GM03348 (cell line): ENCODE results near the gene BGLAP.

Experiments
- DNase-seq: peaks from one replicate; pipeline ENCODE4 v3.0.0; 2012; ENCODE audit warnings: low spot score

The BGLAP gene

DNA sequence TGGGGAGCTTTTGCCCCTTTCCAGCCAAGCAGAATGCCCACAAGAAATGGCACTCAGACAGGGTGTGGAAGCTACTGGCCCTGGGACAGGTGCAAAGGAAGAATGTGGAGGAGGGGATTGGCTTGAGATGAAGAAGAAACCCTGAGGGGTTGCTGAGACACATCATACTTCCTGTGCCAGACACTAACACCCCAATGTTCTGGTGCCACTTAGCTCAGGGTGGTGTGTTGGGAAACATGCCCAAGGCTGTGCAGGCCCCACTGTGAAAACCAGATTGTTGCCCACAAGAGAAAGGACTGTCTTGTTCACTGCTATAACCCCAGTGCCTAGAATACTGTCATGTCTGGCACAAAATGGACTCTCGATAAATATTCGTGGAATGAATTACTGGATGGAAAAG lies 15.7 kb downstream of the BGLAP start:
- no peak for DNase-seq

DNA sequence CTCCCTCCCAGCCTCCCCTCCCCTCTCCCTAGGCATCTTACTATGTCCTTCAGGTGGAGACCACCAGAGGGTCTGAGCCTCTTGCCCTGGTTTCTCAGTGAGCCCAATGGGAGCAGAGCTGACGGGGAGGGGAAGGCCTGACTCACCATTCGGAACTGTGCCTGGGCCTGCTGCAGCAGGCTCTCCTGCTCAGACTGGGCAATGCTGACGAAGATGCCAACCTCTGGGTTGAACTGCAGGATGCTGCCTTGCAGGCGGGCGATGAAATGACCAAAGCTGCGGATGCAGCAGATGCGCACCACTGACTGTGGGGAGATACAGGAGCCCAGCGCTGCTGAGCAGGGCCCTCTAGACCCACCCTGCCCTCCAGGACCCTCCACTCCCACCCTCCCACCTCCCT lies 16.9 kb downstream of the BGLAP start:
- DNase-seq = no peak

DNA sequence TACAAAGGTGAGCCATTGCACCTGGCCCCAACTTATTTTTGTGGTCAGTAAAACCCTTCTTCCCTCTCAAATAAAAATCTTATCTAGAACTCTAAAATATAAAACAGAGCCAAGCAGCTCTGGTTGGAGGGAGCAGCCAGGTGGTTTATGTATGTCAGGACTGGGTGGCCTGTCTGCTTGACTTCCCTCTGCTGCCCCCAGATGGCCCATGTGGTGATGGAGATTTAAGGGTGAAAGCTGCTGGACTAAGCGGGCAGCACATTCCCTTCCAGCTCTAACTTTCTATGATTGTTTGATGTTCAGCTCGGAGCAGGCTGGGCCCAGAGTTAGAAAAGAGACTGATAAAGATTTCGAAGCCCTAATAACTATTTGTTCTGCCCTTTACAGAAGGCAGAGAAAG lies 17.8 kb downstream of the BGLAP start:
- no peak for DNase-seq

DNA sequence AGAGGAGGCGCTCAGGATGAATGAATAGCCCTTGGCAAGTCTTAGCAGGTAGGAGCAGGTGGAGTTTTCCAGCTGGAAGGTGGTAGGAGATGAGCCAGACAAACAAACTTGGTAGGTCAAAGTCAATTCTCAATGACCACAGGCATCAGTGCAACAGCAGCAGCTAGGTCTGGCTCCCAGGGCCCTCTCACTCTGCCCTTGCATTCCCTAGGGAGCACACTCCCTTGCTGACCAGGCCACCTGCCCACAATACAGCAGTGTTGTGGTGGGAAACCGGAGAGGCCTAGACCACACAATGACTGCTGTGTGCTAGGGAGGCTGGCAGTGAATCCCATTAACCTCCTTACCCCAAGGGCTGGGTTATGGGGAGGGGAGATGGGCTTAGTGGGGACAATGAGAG lies 18.9 kb downstream of the BGLAP start:
- no peak for DNase-seq

DNA sequence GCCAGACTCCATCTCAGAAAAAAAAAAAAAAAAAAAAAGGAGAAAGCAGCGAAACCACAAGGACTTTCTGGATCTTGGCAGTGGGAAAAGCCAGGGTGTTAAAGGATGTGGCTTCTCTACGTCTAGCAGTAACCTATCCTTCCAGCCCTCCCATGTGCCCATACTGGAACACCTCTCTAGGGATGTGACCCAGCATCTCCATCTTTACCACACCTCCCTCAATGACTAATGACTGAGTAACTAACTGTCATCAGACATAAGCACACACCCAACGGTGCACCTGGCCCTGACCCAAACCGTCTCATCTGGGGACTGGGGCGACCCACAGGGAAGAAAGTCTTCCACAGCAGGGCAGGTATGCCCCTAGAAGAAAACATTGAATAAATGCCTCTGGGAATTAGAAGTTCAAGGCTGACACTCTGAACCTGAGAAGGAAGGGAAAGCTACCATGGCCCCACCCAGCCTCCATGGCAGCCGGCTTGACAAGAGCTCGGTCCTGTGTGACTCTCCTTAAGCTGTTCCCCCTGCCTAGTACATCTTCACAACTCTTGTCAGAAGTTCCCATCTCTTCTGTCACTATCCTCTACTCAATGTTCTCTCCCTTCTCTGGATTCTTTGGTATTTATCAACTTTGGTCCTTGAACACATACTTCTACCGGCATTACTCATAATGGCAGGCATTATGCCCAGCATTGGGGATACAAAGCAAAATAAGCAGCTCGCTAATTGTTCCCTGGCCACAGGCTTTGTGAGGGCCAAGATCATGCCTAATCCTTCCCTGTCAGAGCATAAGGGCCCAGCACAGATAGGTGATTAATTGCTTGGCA lies 20.7 kb downstream of the BGLAP start:
- DNase-seq = peak; percentile 86

DNA sequence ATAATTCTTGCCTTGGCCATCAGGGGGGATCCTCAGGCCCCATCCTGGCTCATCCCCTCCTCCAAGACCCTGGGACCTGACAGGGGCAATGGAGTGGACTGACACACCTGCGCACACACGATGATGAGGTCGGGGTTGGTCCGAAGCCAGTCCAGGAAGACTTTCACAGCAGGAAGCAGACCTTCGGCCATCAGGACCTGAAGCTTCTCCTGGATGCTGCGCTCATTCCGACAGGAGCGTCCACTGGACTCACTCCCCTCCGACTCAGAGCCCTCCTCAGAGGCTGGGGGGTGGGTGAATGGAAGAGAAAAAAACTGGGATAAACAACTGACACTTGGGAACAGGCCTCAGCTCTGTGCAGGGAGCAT lies 21.3 kb downstream of the BGLAP start:
- DNase-seq = no peak

DNA sequence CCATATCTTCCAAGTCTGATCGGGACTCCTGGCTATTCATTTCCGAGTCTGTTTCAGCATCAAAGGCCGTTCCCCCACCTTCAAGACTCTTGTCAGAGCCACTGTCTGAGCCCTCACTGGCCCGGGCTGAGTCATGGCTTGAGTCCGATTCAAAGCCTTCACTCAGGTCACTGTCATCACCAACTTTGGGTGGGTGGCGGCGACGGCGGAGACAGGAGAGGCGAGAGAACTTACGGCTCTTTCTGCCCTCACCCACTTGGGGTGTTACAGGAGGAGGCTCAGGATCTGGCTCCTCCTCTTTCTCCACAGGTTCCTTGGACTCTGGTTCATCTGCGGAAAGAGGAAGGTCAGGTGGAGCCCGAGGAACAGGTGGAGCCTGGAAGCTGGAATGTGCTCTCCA lies 24.1 kb downstream of the BGLAP start:
- no peak for DNase-seq

DNA sequence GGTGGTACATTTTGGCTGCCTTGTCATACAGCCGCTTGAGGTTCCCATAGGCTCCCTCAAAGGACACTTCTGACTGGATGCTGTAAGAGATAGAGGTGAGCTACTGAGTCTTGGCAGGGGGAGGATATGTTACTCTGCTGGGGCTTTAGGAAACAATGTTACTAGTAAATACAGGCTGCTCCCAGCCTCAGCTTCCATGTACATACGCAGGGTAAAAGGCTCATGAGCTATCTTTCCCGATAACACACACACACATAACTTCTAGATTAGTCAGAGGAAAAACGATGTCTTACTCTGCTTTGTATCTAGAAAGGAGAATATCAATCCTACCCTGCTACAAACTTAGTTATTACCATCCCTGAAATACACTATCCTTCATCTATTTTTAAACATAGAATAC lies 26.4 kb downstream of the BGLAP start:
- no peak for DNase-seq

DNA sequence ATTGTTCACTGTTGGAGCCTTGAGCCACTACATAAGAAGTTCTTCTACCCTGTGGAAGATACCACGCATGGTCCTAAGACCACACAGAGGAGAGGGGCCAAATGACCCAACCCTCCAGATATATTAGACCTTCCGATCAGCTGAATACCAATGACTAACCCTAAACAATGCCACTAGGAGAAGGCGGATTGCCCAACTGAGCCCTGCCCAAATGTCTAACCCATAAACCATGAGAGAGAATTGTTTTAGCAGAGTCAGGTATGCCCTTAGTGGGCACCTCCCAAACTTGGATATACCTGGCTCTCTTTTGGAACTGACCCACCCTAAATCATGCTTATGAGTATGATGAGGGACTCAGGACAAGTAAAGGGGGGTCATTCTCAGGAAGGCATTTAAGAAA lies 28.3 kb downstream of the BGLAP start:
- DNase-seq = no peak

DNA sequence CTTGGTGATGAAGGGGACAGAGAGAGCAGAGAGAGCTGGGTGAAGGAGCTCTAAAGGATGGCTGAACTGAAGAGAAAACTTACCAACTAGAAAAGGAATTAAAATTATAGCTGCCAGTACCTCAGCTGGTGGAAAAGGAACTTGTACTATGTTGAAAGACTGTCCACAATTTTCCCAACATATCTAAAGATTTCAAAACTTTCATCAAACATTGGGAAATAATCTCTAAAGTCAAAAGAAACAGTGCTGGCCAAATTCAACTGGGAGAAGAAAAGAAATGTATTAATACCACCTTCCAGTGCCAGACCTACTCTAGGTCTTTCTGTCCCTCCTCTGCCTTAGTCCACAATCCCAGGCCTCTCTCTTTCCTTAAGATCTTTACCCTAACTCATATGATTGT lies 34.5 kb downstream of the BGLAP start:
- peak; percentile 33 for DNase-seq

DNA sequence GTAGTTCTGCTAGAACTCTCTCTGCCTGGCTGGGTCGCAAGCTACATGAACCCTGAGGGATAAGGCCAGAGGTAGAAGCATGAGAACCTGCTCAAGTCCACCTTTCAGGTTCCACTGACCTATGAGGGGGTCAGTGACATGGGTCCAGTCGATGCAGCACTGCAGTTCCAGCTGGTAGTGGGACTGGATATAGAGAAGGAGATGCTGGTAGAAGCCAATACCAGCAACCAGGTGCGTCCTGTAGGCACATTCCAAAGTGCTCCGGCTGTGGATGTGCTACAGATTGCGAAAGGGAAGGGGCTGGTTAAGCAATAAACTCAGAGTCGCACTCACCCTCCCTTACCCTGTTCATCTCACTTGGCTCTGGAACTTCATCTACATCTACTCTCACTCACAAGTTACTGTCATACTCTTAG lies 35.0 kb downstream of the BGLAP start:
- DNase-seq = peak; percentile 31

DNA sequence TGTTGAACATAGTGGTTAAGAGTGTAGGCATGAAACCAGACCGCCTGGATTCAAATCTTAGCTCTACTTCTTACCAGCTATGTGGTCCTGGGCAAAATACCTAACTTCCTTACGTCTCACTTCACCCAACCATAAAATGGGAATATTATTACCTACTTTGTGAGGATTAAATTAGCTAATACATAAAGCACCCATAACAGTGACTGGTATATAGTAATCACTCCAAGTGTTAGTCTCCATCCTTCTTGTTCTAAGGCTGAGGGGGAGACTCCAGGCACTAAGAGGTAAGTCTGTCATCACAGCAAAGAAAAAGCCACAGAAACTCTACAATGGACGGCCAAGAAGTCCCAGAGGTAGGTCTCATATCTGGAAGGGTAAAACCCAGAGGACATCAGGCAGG lies 37.9 kb downstream of the BGLAP start:
- DNase-seq = no peak

DNA sequence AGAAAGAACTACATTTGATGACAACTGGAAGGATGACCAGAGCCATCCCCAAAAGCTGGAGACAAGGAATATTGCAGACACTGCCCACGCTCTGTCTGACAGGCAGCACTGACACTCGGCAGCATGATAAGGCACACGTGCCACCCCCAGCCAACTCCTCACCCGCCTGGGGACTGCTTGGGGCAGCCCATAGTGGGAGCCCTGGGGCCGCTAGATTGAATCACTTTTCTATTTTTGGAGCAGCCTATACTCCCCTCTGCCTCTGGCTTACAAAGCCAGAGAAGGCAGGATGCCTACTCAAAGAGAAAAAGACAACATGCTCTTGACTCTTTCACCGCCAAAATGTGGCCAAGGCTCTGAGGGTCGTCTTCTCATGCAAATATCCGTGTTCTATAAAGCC lies 39.3 kb downstream of the BGLAP start:
- DNase-seq = peak; percentile 71

DNA sequence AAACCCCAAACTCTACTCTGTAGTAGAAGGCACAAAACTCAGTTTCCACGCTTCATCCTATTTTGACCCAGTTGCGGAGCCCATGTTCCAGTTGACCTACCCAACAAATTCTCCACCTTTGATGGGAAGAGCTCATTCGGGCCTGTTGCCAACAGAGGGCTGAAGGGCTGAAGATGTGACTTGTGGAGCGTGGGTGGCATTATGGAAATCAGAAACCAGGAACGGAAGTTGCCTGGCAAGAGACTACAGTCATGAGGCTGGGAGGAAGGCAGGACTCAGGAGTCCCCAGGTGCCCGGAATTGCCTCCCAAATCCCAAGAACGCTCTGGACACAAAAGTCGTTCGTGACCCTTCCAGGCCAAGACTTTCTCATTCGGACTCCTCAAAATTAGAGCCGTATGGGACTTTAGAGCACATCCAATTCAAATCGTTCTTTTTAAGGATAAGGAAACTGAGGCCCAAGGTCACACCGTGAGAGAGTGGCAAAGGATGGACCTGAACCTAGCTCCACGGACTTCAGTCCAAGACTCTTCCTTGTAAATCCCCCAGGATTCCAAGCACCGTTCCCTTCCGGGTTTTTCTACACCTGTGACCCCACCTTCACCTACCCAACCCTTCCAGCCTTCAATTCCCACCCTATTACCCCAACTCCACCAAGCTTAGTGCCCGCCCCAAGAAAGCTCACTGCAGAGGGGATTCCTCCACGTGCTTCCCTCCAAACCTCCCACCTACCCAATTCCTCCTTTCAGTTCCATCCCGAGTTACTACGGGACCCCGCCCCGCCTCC lies 39.9 kb downstream of the BGLAP start:
- peak; percentile 31 for DNase-seq

DNA sequence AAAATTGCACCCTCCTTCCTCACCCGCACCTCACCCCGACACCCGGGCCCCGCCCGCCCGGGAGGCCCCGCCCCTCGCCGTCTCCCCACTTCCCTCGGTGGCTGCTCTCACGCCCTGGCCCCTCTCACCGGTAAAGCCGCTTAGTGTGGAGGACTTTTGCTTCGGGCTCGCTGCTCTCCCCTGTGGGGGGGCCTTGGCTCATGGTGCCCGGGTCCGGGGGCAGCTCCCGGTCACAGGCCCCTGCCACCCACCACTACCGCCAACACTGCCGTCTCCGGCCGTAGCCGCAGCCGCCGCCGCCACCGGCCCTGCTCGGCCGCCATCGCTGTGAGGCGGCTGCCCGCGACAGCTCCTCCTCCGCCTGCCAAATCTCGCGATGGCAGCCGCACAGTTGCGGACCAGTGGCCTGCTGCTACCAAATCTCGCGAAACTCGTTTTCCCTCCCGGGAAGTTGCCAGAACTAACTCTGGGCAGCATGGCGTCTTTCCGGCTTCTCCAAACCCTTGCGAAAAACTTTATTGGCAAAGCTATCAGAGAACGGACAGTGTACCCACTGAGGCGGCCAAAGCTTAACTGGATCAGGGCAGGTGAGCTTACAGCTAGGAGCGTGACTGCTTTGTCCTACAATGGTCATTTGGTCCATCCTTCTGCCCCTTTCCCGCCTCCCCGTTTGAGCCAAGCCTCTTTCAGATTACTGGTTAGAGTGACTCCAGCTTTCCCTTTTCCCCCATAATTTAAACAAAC lies 40.7 kb downstream of the BGLAP start, which contains the start of gene SMG5:
TSS of gene SMG5 (minus strand) at position 347 of the 744 bp plus-strand sequence. CDS start at position 202, 145 bp downstream.
- DNase-seq = peak; percentile 97

DNA sequence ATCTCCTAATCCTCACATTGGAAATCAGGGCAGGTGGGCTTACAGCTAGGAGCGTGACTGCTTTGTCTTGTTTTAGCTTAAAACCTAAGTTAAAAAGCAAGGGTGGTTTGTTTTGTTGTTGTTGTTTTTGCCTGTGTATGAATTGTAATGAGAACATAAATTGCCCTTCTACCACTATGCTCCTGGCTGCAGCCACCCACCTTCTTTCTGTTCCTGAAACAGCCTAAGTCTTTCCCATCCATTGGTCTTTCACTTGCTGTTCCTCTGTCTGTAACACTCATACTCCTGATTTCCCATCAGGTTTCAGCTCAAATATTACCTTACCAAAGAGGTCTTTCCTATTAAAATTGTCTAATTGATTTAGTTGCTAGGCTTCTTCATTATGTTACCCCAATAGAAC lies 41.5 kb downstream of the BGLAP start:
- DNase-seq = no peak

DNA sequence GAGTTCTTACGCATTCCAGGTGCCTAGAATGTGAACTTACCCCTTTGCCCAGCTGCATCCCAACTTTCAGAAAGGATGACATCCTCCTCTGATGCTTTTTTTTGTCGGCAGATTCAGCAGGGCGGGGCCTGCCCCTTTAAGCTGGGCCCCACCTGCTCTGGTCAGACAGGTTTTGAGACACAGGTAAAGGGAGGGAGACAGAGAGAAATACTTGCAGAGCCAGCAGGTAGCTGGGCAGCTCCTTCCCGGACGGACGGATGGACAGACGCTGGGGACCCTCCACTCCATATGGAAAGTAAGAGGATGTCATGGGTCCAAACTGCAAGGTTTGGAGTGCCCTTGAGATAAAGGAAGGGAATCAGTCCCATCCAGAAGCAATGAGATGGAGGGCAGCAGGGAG lies 42.1 kb downstream of the BGLAP start, which contains the start of gene TMEM79:
TSS of gene TMEM79 (plus strand) at position 214 of the 400 bp plus-strand sequence. CDS start 902 bp downstream, outside the sequence.
- DNase-seq = no peak

DNA sequence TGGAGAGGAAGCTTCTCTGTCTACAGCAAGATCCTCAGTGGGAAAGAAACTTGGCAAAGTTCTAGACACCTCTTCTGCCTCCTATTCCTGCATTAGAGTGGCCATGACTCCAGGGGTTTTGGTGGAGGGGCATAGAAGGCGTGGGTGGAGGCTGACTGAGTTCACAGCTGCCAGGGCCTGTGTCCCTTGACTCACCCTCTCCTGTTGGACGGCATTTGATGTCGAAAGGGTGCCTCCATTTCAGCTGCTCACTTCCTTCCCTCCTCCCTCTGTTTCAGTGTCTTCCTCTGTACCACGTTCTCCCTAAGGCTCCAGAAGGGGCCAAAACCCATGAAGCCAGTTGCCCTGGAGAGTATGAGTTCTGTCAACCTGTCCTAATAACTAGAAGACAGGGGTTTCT lies 42.8 kb downstream of the BGLAP start:
- DNase-seq = no peak

DNA sequence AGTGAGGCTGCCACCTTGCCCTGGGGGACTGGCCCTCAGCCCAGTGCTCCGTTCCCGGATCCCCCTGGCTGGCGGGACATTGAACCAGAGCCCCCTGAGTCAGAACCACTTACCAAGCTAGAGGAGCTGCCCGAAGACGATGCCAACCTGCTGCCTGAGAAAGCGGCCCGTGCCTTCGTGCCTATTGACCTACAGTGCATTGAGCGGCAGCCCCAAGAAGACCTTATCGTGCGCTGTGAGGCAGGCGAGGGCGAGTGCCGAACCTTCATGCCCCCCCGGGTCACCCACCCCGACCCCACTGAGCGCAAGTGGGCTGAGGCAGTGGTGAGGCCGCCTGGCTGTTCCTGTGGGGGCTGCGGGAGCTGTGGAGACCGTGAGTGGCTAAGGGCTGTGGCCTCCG lies 43.5 kb downstream of the BGLAP start:
- DNase-seq = no peak

DNA sequence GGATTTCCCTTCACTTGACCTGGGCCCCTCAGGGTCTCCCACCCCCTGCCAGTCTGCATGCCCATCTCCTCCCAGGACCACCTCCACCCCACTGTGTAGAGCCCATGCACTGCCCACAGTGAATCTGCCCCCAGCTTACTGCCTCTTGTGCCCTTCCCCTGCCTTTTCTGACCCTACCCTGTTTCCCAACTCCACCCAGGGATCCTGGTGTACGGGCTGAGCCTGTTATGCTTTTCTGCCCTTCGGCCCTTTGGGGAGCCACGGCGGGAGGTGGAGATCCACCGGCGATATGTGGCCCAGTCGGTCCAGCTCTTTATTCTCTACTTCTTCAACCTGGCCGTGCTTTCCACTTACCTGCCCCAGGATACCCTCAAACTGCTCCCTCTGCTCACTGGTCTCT lies 44.1 kb downstream of the BGLAP start:
- no peak for DNase-seq

DNA sequence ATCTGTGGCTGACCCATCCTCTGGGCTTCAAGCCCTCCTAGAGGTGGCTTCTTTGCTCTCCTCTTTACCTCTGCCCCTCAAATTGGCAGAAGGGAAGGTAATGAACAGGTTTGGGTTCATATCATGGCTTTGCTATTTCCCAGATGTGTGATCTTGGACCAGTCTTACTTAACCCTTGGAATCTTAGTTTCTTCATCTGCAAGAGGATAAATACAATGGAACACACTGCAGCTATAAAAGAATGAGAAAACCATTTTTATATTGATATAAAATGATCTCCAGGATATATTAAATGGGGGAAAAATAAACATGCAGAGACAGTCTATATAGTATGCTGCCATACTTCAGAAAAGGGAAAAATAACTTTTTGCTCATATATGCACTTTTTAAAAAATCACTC lies 47.9 kb downstream of the BGLAP start:
- DNase-seq = no peak

DNA sequence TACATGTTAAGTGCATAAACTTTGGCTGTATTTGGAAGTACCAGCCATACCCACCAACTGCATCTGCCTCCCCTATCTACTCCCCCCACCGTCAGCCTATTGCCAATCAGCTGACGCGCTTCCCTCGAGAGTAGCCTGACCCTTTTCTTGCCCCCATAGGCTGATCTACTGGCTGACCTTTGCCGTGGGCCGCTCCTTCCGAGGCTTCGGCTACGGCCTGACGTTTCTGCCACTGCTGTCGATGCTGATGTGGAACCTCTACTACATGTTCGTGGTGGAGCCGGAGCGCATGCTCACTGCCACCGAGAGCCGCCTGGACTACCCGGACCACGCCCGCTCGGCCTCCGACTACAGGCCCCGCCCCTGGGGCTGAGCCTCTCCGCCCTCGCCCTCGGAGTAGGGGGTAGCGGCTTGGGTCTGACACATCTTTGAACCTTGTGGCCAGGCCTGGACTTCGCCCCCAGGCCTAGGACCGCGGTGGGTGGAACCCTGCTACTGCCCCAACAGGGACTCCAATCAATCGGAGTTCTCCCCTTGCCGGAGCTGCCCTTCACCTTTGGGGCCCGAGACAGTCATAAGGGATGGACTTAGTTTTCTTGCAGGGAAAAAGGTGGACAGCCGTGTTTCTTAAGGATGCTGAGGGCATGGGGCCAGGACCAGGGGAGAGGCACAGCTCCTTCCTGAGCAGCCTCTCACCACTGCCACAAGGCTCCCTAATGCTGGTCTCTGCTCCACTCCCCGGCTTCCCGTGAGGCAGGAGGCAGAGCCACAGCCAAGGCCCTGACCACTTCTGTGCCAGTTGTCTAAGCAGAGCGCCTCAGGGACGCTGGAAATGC lies 49.5 kb downstream of the BGLAP start:
- peak; percentile 91 for DNase-seq
